ENCODE results near the gene CYTL1. TPM values are rescaled to one million over a fixed set of nuclear protein-coding genes. Genes with fewer than 3 reads are reported as not detected.

CYTL1 gene
- total and polyA plus RNA-seq, 9 of the 15 experiments (the other 6 are each of a cell fraction or from before 2014, with no cell fraction given): not detected

DNA sequence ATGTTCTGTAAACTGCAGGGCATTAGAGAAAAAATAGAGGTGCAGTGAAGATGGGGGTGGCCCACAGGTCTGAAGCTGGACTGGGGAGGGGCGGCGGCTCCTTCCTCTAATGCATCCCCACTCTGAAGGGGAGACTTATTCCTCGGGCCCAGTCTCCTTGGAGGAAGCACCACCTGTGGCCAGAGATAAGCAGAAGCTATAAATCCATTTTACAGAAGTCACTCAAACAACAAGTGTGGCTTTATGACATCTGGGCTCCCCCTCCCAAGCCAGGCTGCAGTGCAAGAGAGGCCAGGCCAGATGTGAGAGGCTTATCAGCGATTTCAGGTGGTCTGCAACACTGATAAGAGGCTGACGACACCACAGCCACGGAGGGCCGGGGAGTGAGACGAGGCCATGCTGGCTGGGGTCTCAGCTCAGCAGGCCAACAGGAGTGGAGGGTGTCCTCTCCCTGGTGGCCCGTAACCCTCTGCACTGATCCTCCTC, 15.8 kb downstream of the CYTL1 start (continued):
- TF ChIP-seq ZNF589 (CRISPR knock-in tag; IDR thresholded peaks at IDR 0.05; ENCODE audit: low read depth) (peak; percentile 98), HEY1 (CRISPR knock-in tag; IDR thresholded peaks at IDR 0.05; ENCODE audit: borderline replicate concordance) (peak; percentile 73; the same call in 1 of the 2 replicates), GTF2E2 (tag; IDR thresholded peaks at IDR 0.05) (no peak), E2F3 (CRISPR knock-in tag; IDR thresholded peaks at IDR 0.05) (no peak), SMARCA5 (IDR thresholded peaks at IDR 0.05) (no peak), KDM1A (IDR thresholded peaks at IDR 0.05) (peak; percentile 91 to 95), GATA2 (CRISPR knock-in tag; IDR thresholded peaks at IDR 0.05) (peak; percentile 97), CHD2 (IDR thresholded peaks at IDR 0.05; ENCODE audit: low read depth, low read length) (no peak), JUNB (CRISPR knock-in tag; conservative IDR thresholded peaks at IDR 0.05) (no peak; the same call in 1 of the 2 replicates), PHF21A (IDR thresholded peaks at IDR 0.05; ENCODE audit: borderline replicate concordance, low read depth) (peak; percentile 63; the same call in 1 of the 2 replicates), DMBX1 (CRISPR knock-in tag; IDR thresholded peaks at IDR 0.05; ENCODE audit: borderline replicate concordance) (peak; percentile 98), SMARCA4 (IDR thresholded peaks at IDR 0.05) (peak; percentile 99)
- TF ChIP-seq, protein P1, sequence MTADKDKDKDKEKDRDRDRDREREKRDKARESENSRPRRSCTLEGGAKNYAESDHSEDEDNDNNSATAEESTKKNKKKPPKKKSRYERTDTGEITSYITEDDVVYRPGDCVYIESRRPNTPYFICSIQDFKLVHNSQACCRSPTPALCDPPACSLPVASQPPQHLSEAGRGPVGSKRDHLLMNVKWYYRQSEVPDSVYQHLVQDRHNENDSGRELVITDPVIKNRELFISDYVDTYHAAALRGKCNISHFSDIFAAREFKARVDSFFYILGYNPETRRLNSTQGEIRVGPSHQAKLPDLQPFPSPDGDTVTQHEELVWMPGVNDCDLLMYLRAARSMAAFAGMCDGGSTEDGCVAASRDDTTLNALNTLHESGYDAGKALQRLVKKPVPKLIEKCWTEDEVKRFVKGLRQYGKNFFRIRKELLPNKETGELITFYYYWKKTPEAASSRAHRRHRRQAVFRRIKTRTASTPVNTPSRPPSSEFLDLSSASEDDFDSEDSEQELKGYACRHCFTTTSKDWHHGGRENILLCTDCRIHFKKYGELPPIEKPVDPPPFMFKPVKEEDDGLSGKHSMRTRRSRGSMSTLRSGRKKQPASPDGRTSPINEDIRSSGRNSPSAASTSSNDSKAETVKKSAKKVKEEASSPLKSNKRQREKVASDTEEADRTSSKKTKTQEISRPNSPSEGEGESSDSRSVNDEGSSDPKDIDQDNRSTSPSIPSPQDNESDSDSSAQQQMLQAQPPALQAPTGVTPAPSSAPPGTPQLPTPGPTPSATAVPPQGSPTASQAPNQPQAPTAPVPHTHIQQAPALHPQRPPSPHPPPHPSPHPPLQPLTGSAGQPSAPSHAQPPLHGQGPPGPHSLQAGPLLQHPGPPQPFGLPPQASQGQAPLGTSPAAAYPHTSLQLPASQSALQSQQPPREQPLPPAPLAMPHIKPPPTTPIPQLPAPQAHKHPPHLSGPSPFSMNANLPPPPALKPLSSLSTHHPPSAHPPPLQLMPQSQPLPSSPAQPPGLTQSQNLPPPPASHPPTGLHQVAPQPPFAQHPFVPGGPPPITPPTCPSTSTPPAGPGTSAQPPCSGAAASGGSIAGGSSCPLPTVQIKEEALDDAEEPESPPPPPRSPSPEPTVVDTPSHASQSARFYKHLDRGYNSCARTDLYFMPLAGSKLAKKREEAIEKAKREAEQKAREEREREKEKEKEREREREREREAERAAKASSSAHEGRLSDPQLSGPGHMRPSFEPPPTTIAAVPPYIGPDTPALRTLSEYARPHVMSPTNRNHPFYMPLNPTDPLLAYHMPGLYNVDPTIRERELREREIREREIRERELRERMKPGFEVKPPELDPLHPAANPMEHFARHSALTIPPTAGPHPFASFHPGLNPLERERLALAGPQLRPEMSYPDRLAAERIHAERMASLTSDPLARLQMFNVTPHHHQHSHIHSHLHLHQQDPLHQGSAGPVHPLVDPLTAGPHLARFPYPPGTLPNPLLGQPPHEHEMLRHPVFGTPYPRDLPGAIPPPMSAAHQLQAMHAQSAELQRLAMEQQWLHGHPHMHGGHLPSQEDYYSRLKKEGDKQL (CRISPR knock-in tag; IDR thresholded peaks at IDR 0.05; ENCODE audit: borderline replicate concordance): no peak
- TF ChIP-seq, protein P2, sequence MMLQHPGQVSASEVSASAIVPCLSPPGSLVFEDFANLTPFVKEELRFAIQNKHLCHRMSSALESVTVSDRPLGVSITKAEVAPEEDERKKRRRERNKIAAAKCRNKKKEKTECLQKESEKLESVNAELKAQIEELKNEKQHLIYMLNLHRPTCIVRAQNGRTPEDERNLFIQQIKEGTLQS (IDR thresholded peaks at IDR 0.05): peak; percentile 97
- TF ChIP-seq, protein P2 (CRISPR knock-in tag; conservative IDR thresholded peaks at IDR 0.05): no peak
- TF ChIP-seq, protein P3, sequence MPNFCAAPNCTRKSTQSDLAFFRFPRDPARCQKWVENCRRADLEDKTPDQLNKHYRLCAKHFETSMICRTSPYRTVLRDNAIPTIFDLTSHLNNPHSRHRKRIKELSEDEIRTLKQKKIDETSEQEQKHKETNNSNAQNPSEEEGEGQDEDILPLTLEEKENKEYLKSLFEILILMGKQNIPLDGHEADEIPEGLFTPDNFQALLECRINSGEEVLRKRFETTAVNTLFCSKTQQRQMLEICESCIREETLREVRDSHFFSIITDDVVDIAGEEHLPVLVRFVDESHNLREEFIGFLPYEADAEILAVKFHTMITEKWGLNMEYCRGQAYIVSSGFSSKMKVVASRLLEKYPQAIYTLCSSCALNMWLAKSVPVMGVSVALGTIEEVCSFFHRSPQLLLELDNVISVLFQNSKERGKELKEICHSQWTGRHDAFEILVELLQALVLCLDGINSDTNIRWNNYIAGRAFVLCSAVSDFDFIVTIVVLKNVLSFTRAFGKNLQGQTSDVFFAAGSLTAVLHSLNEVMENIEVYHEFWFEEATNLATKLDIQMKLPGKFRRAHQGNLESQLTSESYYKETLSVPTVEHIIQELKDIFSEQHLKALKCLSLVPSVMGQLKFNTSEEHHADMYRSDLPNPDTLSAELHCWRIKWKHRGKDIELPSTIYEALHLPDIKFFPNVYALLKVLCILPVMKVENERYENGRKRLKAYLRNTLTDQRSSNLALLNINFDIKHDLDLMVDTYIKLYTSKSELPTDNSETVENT (CRISPR knock-in tag; IDR thresholded peaks at IDR 0.05): 0 out of 2 replicates have a peak, but pooled peaks have one; percentile 37
- TF ChIP-seq, protein P4, sequence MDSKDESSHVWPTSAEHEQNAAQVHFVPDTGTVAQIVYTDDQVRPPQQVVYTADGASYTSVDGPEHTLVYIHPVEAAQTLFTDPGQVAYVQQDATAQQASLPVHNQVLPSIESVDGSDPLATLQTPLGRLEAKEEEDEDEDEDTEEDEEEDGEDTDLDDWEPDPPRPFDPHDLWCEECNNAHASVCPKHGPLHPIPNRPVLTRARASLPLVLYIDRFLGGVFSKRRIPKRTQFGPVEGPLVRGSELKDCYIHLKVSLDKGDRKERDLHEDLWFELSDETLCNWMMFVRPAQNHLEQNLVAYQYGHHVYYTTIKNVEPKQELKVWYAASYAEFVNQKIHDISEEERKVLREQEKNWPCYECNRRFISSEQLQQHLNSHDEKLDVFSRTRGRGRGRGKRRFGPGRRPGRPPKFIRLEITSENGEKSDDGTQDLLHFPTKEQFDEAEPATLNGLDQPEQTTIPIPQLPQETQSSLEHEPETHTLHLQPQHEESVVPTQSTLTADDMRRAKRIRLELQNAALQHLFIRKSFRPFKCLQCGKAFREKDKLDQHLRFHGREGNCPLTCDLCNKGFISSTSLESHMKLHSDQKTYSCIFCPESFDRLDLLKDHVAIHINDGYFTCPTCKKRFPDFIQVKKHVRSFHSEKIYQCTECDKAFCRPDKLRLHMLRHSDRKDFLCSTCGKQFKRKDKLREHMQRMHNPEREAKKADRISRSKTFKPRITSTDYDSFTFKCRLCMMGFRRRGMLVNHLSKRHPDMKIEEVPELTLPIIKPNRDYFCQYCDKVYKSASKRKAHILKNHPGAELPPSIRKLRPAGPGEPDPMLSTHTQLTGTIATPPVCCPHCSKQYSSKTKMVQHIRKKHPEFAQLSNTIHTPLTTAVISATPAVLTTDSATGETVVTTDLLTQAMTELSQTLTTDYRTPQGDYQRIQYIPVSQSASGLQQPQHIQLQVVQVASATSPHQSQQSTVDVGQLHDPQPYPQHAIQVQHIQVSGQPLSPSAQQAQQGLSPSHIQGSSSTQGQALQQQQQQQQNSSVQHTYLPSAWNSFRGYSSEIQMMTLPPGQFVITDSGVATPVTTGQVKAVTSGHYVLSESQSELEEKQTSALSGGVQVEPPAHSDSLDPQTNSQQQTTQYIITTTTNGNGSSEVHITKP (IDR thresholded peaks at IDR 0.05; ENCODE audit: partially characterized antibody): peak; percentile 49
